SH-SY5Y (cell line): Measurements from ENCODE around the gene BIN1.

Experiments
- GATA2 ChIP-seq: IDR thresholded peaks from 2 replicates; pipeline ENCODE4 v1.6.1; 2011; ENCODE audit warnings: mild to moderate bottlenecking, low read depth, low read length
- GATA3 ChIP-seq: IDR thresholded peaks from 2 replicates; pipeline ENCODE4 v1.6.1; 2011; ENCODE audit warnings: low read depth, mild to moderate bottlenecking, low read length, moderate library complexity

GRCh38 chr2:127055786-127056076 is 51.2 kb downstream of the BIN1 start:
- TF ChIP-seq GATA2 (no peak), GATA3 (no peak)
